ENCODE results near the gene EIF3J.
A peak's percentile ranks its signal among the peaks of the same experiment; 100 is the strongest.
"Not testable (repeated sequence)": the region's sequence is repeated elsewhere in the genome, so short reads cannot be mapped to it uniquely, and the experiment has no call there.

EIF3J gene

GRCh38 chr15:44536962-44537734 is at the start of gene EIF3J:
EIF3J (plus strand) TSS chr15:44537147; CDS start chr15:44537195, 48 bp downstream.
- peak; percentile 97 for DNase-seq

GRCh38 chr15:44489464-44489863 is 47.5 kb upstream of the EIF3J start:
- DNase-seq, result peak; percentile 17

GRCh38 chr15:44490622-44491021 is 46.3 kb upstream of the EIF3J start:
- no peak for DNase-seq

GRCh38 chr15:44492040-44492439 is 44.9 kb upstream of the EIF3J start:
- DNase-seq, result no peak

GRCh38 chr15:44492672-44493071 is 44.3 kb upstream of the EIF3J start:
- DNase-seq, result no peak

- no peak for DNase-seq
Measured at GRCh38 chr15:44495562-44495961, 41.4 kb upstream of the EIF3J start.

GRCh38 chr15:44500555-44500954 is 36.4 kb upstream of the EIF3J start:
- no peak for DNase-seq

- DNase-seq, result peak; percentile 37
Measured at GRCh38 chr15:44501768-44502366, 35.1 kb upstream of the EIF3J start.

GRCh38 chr15:44516436-44516835 is 20.5 kb upstream of the EIF3J start:
- DNase-seq, result no peak

GRCh38 chr15:44519537-44519936 is 17.4 kb upstream of the EIF3J start:
- no peak for DNase-seq

- DNase-seq, result no peak
Measured at GRCh38 chr15:44525018-44525417, 11.9 kb upstream of the EIF3J start.

GRCh38 chr15:44527241-44527640 is 9.7 kb upstream of the EIF3J start:
- no peak for DNase-seq

- DNase-seq, result no peak
Measured at GRCh38 chr15:44529864-44530604, 6.9 kb upstream of the EIF3J start.

- DNase-seq, result no peak
Measured at GRCh38 chr15:44530653-44531052, 6.3 kb upstream of the EIF3J start.

- not testable (repeated sequence) for DNase-seq
Measured at GRCh38 chr15:44532275-44532674, 4.7 kb upstream of the EIF3J start.

GRCh38 chr15:44532689-44533088 is 4.3 kb upstream of the EIF3J start:
- DNase-seq, result no peak

- no peak for DNase-seq
Measured at GRCh38 chr15:44535092-44535491, 1.9 kb upstream of the EIF3J start.

GRCh38 chr15:44535523-44536301 is 1.2 kb upstream of the EIF3J start:
- DNase-seq, result peak; percentile 21

- DNase-seq, result peak; percentile 89
Measured at GRCh38 chr15:44536302-44536961, 515 bp upstream of the EIF3J start.

- no peak for DNase-seq
Measured at GRCh38 chr15:44537735-44538240, 841 bp downstream of the EIF3J start.

- DNase-seq, result peak; percentile 16
Measured at GRCh38 chr15:44541282-44541958, 4.5 kb downstream of the EIF3J start.

GRCh38 chr15:44542596-44542995 is 5.6 kb downstream of the EIF3J start:
- no peak for DNase-seq

Measured in suppressor macrophage treated with lipopolysaccharide for 4 hours (primary cell).